ENCODE measurements around the gene C10orf71. TPM values are rescaled to one million over a fixed set of nuclear protein-coding genes. Genes with fewer than 3 reads are reported as not detected.

C10orf71 gene
- polyA plus RNA-seq, 2 of the 4 experiments (the other 2 are of a cell fraction): not detected

GRCh38 chr10:49311555-49312236 lies 12.7 kb downstream of the C10orf71 start:
- DNase-seq (ENCODE audit: low read depth in 1 of 2, low spot score in 1 of 2) (no peak), ATAC-seq (no peak), FAIRE-seq (no peak)
- Histone ChIP-seq H3K9me3 (no peaks in the 10 kb centered on the region), H3K4me1 (no peaks in the 10 kb centered on the region), H3K4me2 (no peak overlapping the region), H3K27ac (no peak overlapping the region), H3K4me3 (no peak overlapping the region)
- TF ChIP-seq RCOR1 (IDR thresholded peaks at IDR 0.05; ENCODE audit: low read depth, low read length): no peak
- ChIA-PET CTCF (interaction anchor here (0.7 kb wide), 1 partner anchor 14 kb away, joined by 3 read pairs; no protein-coding TSS in a partner anchor), POLR2A (no interaction called here)
- WGBS (ENCODE audit: missing lambda C conversion rate): 34% methylated on average over 4 of the region's 4 CpGs

- no peaks in the 10 kb centered on the region for H3K4me1 ChIP-seq
- 4% methylated on average over 7 of the region's 7 CpGs for WGBS (ENCODE audit: missing lambda C conversion rate)
Measured at GRCh38 chr10:49312246-49312869, 13.4 kb downstream of the C10orf71 start.

GRCh38 chr10:49313501-49314070 lies 14.6 kb downstream of the C10orf71 start:
- Histone ChIP-seq H3K27ac (no peak overlapping the region), H3K4me1 (no peaks in the 10 kb centered on the region), H3K4me3 (no peak overlapping the region), H3K9me3 (no peaks in the 10 kb centered on the region), H3K4me2 (no peak overlapping the region)
- no peak for TF ChIP-seq MYC (IDR thresholded peaks at IDR 0.05; ENCODE audit: borderline replicate concordance, low read length)
- TF ChIP-seq KDM5A (IDR thresholded peaks at IDR 0.05): no peak
- no peak for TF ChIP-seq EP300 (IDR thresholded peaks at IDR 0.05)
- TF ChIP-seq CHD2 (IDR thresholded peaks at IDR 0.05; ENCODE audit: low read length, partially characterized antibody): no peak
- TF ChIP-seq GATA3 (IDR thresholded peaks at IDR 0.05; ENCODE audit: borderline replicate concordance): no peak
- no peak for TF ChIP-seq HES2 (IDR thresholded peaks at IDR 0.05)
- no peak for TF ChIP-seq HOXA7 (CRISPR knock-in tag; IDR thresholded peaks at IDR 0.05)
- no peak for TF ChIP-seq ELK1 (IDR thresholded peaks at IDR 0.05; ENCODE audit: low read depth, low read length)
- no peak for TF ChIP-seq POLR2A (IDR thresholded peaks at IDR 0.05; ENCODE audit: low read length)
- TF ChIP-seq ZC3H11A (IDR thresholded peaks at IDR 0.05): no peak
- no peak for TF ChIP-seq RAD21 (conservative IDR thresholded peaks at IDR 0.05 in 1 of 2, IDR thresholded peaks at IDR 0.05 in 1 of 2)
- TF ChIP-seq SREBF2 (IDR thresholded peaks at IDR 0.05): no peak
- TF ChIP-seq KDM1A (IDR thresholded peaks at IDR 0.05; ENCODE audit: low read depth): no peak
- no peak for TF ChIP-seq BHLHE40 (IDR thresholded peaks at IDR 0.05; ENCODE audit: low read depth, low read length)
- TF ChIP-seq CBX2 (IDR thresholded peaks at IDR 0.05; ENCODE audit: borderline replicate concordance, low read depth): no peak
- TF ChIP-seq ZNF302 (CRISPR knock-in tag; IDR thresholded peaks at IDR 0.05): no peak
- TF ChIP-seq CTCF (IDR thresholded peaks at IDR 0.05): no peak
- TF ChIP-seq USF2 (IDR thresholded peaks at IDR 0.05): no peak
- no peak for ATAC-seq
- 31% methylated on average over 11 of the region's 11 CpGs for WGBS (ENCODE audit: missing lambda C conversion rate)
- CTCF ChIA-PET: interaction anchor here (1.4 kb wide), 1 partner anchor 10 kb away, joined by 4 read pairs; no protein-coding TSS in a partner anchor
- no peak for FAIRE-seq
- no peak for DNase-seq (ENCODE audit: low read depth in 1 of 2, low spot score in 1 of 2)
- POLR2A ChIA-PET: no interaction called here

More at GRCh38 chr10:49312246-49312869, 13.4 kb downstream of the C10orf71 start:
- no peak for ATAC-seq
- no peak overlapping the region for H3K4me2 ChIP-seq
- POLR2A ChIA-PET: no interaction called here
- H3K9me3 ChIP-seq: no peaks in the 10 kb centered on the region
- TF ChIP-seq JUN (IDR thresholded peaks at IDR 0.05) (no peak), MAX (IDR thresholded peaks at IDR 0.05) (no peak), TP53 (CRISPR knock-in tag; IDR thresholded peaks at IDR 0.05) (no peak), CBX8 (IDR thresholded peaks at IDR 0.05) (no peak), POLR2AphosphoS2 (conservative IDR thresholded peaks at IDR 0.05; ENCODE audit: low read length) (no peak), ZFP36 (IDR thresholded peaks at IDR 0.05; ENCODE audit: borderline replicate concordance, partially characterized antibody) (no peak), CBX2 (IDR thresholded peaks at IDR 0.05; ENCODE audit: borderline replicate concordance, low read depth) (no peak), SREBF2 (IDR thresholded peaks at IDR 0.05) (no peak), HOXA7 (CRISPR knock-in tag; IDR thresholded peaks at IDR 0.05) (no peak), ZNF302 (CRISPR knock-in tag; IDR thresholded peaks at IDR 0.05) (no peak), ZSCAN20 (CRISPR knock-in tag; IDR thresholded peaks at IDR 0.05) (no peak), TFCP2L1 (CRISPR knock-in tag; IDR thresholded peaks at IDR 0.05) (no peak), HEYL (CRISPR knock-in tag; IDR thresholded peaks at IDR 0.05) (no peak), FOSB (CRISPR knock-in tag; IDR thresholded peaks at IDR 0.05) (no peak), RARB (CRISPR knock-in tag; IDR thresholded peaks at IDR 0.05) (no peak), MYC (IDR thresholded peaks at IDR 0.05; ENCODE audit: borderline replicate concordance, low read length) (no peak), BCL3 (IDR thresholded peaks at IDR 0.05) (no peak)
- CTCF ChIA-PET: interaction anchor here (1.4 kb wide), 1 partner anchor 9 kb away, joined by 4 read pairs; no protein-coding TSS in a partner anchor
- H3K4me3 ChIP-seq: no peak overlapping the region
- no peak for DNase-seq (ENCODE audit: low read depth in 1 of 2, low spot score in 1 of 2)
- FAIRE-seq: no peak
- H3K27ac ChIP-seq: no peak overlapping the region

All from A549 (cell line).